RKO (cell line): ENCODE results near the gene TK2.
A peak's percentile ranks its signal among the peaks of the same experiment; 100 is the strongest.
"Not testable (repeated sequence)": the region's sequence is repeated elsewhere in the genome, so short reads cannot be mapped to it uniquely, and the experiment has no call there.

Experiments
- DNase-seq: peaks from one replicate; pipeline ENCODE4 v3.0.0-alpha.2; 2016; ENCODE audit warnings: low spot score

The TK2 gene

GRCh38 chr16:66572356-66572755 is 22.4 kb upstream of the TK2 start:
- DNase-seq, result no peak

- peak; percentile 24 for DNase-seq
Measured at GRCh38 chr16:66569827-66570405, 20.0 kb upstream of the TK2 start.

- DNase-seq, result no peak
Measured at GRCh38 chr16:66569131-66569530, 19.2 kb upstream of the TK2 start.

GRCh38 chr16:66568355-66568754 is 18.4 kb upstream of the TK2 start:
- DNase-seq, result no peak

- not testable (repeated sequence) for DNase-seq
Measured at GRCh38 chr16:66567270-66567669, 17.3 kb upstream of the TK2 start.

- no peak for DNase-seq
Measured at GRCh38 chr16:66566051-66566901, 16.4 kb upstream of the TK2 start, which contains the start of gene CMTM1. Gene CMTM1 (plus strand): TSS chr16:66566439. CDS start chr16:66566514, 75 bp downstream.

- DNase-seq, result no peak
Measured at GRCh38 chr16:66563574-66564334, 13.8 kb upstream of the TK2 start.

GRCh38 chr16:66562986-66563385 is 13.1 kb upstream of the TK2 start:
- DNase-seq, result no peak

GRCh38 chr16:66562409-66562808 is 12.5 kb upstream of the TK2 start:
- DNase-seq, result no peak

- DNase-seq, result no peak
Measured at GRCh38 chr16:66561381-66562080, 11.6 kb upstream of the TK2 start.

GRCh38 chr16:66560107-66560506 is 10.2 kb upstream of the TK2 start:
- DNase-seq, result no peak

- DNase-seq, result no peak
Measured at GRCh38 chr16:66554495-66554894, 4.6 kb upstream of the TK2 start.

GRCh38 chr16:66554021-66554420 is 4.1 kb upstream of the TK2 start:
- DNase-seq, result no peak

- peak; percentile 70 for DNase-seq
Measured at GRCh38 chr16:66553223-66553622, 3.3 kb upstream of the TK2 start.

- peak; percentile 90 for DNase-seq
Measured at GRCh38 chr16:66552286-66553177, 2.6 kb upstream of the TK2 start, which contains the start of gene CKLF. Gene CKLF (plus strand): TSS chr16:66552576. CDS start chr16:66552716, 140 bp downstream.

- no peak for DNase-seq
Measured at GRCh38 chr16:66551788-66552285, 1.9 kb upstream of the TK2 start.

- DNase-seq, result peak; percentile 84
Measured at GRCh38 chr16:66551348-66551759, 1.4 kb upstream of the TK2 start.

- no peak for DNase-seq
Measured at GRCh38 chr16:66548868-66549267, 1.1 kb downstream of the TK2 start.

- DNase-seq, result no peak
Measured at GRCh38 chr16:66548068-66548467, 1.9 kb downstream of the TK2 start.

GRCh38 chr16:66547101-66547989 is 2.6 kb downstream of the TK2 start:
- DNase-seq, result no peak
